HG03103 (cell line): ENCODE measurements around the gene UBTD2.

Source experiments
- ATAC-seq: cut with Tn5 transposase; IDR thresholded peaks from one replicate; pipeline ENCODE4 v1.9.1; 2021; ENCODE audit warnings: low read depth; ENCODE audit not compliant: unreplicated experiment

Gene UBTD2

GRCh38 chr5:172173564-172174153, 109.9 kb downstream of the UBTD2 start:
- no peak for ATAC-seq

GRCh38 chr5:172172912-172173563, 110.5 kb downstream of the UBTD2 start:
- no peak for ATAC-seq

- no peak for ATAC-seq
These were observed 112.4 kb downstream of the UBTD2 start for GRCh38 chr5:172171118-172171517.

GRCh38 chr5:172170251-172170701, 113.3 kb downstream of the UBTD2 start:
- no peak for ATAC-seq

- no peak for ATAC-seq
These were observed 114.3 kb downstream of the UBTD2 start for GRCh38 chr5:172169216-172169615.

- no peak for ATAC-seq
These were observed 115.3 kb downstream of the UBTD2 start for GRCh38 chr5:172168311-172168710.

- ATAC-seq = no peak
These were observed 115.7 kb downstream of the UBTD2 start for GRCh38 chr5:172167895-172168294.

GRCh38 chr5:172166030-172166826, 117.3 kb downstream of the UBTD2 start:
- no peak for ATAC-seq

- ATAC-seq = no peak
These were observed 118.1 kb downstream of the UBTD2 start for GRCh38 chr5:172165465-172165864.

GRCh38 chr5:172164769-172165212, 118.8 kb downstream of the UBTD2 start:
- ATAC-seq = no peak

- ATAC-seq = no peak
These were observed 120.2 kb downstream of the UBTD2 start for GRCh38 chr5:172163346-172163745.

GRCh38 chr5:172162987-172163343, 120.6 kb downstream of the UBTD2 start:
- no peak for ATAC-seq

GRCh38 chr5:172162323-172162986, 121.1 kb downstream of the UBTD2 start:
- no peak for ATAC-seq

- no peak for ATAC-seq
These were observed 123.1 kb downstream of the UBTD2 start for GRCh38 chr5:172160506-172160905.
